ENCODE results near the gene ARMH1.
A peak's percentile ranks its signal among the peaks of the same experiment; 100 is the strongest.
"Not testable (repeated sequence)": the region's sequence is repeated elsewhere in the genome, so short reads cannot be mapped to it uniquely, and the experiment has no call there.

Gene ARMH1

DNA sequence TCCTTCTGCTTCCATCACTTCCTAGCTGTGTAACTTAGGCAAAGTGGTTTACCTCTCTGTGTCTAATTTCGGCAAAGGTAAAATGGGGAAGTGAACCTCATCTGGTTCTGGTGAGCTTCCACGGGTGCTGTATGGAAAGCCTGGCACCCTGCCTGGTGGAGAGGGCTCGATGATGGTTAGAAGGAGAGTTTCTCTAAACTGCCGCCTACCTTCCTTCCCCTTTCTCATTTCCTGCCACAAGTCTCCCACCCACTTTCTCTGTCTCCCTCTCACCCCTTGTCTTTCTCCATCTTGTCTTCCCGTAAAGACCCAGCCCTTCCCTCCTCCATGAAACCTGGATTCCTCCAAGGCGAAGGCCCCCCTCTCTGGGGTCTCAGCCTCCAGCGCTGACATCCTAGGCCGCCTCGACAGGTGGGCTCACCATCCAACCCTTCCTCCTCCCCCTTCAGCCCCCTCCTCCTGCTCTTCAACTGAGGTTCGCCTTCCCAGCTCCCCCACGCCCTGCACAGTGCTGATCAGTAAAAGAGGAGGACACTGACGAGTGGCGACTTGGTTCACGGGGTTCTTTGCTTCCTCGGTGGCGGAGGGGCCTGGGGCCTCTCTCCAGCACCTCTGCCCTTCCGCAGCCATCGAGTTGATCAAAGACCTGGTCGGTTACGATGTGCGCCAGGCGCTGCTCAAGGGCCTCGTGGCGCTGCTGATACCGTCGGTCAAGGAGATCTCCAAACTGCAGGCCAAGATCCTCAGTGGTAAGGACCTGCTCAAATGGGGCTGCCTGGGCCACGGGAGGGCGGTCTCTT lies 49.2 kb downstream of the ARMH1 start:
- no peak for DNase-seq

DNA sequence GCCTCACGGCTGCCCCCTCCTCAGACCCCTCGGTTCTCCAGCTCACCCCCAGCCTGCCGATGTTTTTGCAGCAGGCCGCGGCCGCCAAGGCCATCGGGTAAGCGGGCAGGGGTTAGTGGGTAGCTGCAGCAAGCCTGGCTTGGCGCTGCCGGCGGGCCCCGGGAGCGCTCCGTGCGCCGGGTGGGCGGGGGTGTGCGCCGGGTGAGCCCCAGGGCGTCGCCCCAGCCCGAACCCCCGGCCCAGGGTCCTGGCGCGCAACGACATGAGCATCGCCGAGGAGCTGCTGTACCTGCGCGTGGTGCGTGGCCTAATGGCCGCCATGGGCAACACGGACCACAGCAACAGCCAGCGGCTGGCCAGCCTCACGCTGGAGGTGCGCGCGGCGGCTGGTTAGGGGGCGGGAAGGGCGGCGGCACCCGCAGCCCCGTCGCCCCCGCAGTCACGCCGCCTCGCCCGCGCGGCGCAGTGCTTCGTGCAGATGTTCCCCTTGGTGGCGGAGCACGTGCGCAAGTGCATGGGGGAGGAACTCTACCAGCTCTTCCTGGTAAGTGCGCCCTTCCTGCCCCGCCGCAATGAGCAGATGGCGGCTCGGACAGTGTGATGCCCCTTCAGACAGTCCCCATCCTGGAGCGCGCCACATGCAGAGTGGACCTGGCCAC lies 49.9 kb downstream of the ARMH1 start:
- no peak for DNase-seq

DNA sequence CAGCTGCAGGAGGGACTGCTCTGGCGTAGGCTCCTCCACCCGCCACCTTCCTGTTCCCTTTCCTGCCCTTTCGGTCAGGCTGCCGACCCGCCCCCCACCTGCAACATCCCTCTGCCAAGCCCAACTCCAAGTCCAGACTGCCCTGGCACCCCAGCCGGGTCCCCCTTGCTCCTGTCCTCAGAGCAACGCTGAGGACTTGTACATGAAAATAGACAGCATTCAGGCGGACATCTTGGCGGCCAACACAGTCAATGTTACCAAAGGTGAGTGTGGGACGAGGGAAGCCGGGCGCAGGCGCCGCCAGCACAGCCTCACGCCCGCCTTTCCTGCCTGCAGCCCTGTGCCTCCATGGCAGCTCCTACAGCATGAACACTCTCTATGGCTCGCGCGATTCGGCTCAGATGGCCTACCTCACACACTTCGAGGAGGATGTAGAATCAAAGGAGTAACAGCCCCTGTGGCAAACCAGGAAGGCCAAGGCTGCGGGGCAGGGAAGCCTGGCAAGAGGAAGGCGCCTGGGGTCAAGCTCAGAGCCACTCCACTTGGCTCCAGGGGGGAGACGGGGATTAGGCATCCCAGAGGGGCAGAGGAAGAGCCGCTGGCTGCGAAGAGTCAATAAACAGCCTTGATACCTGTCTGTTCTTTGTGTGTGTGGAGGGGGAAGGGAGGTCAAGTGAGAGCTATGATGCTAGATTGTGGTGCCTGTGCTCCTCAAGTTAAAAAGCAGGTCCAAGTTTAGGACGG lies 50.6 kb downstream of the ARMH1 start:
- DNase-seq: no peak

DNA sequence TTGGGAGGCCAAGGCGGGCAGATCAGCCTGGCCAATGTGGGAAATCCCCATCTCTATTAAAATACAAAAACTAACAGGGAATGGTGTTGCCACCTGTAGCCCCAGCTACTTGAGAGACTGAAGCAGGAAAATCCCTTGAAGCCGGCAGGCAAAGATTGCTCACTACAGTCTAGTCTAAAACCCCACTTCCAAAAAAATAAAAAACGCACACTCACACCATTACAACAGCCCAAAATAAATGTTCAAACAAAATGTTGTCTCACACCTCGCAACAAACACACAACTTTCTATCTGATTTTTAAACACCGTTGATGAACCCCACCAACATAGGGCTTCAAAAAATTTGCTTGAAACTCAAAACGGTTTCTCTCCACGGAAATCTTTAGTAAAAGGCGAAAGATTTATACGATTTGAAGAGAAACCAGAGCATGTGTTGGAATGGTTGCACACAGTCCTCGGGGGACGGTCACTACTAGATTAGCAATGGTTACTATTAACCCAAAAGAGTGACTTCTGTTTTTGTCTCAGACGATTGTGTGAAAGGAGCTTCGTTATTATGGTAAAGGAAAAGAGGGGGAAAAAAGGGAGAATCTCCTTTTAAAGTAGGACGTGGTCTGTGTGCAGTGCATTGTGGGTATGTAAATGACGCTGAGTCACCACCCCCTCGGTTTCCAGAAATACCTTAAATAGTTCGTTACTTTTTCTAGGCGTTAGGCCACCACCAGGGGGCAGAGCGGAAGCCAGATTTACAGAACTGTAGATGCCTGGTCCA lies 56.4 kb downstream of the ARMH1 start, which contains the start of gene RNU5D-1:
TSS of gene RNU5D-1 (minus strand) at position 430 of the 772 bp plus-strand sequence.
- peak; percentile 93 to 99 (median 97) for DNase-seq

DNA sequence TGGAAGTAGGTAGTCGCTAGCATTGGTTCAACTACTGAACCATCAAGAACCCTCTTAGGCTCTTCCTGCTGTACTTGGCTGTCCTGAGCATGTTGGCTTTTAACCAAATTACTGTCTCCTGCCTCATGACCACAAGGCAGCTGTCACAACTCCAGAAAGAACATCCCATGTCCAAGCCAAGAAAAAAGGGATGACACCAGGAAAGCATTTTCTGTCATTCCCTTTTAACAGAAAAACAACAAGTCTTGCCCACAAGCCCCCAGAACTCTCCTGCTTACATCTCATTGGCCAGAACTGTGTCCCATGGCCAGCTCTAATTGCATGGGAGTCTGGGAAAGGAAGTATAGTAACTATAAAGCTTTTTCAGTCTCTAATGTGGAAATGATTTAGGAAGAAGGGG lies 58.9 kb downstream of the ARMH1 start:
- DNase-seq: no peak

DNA sequence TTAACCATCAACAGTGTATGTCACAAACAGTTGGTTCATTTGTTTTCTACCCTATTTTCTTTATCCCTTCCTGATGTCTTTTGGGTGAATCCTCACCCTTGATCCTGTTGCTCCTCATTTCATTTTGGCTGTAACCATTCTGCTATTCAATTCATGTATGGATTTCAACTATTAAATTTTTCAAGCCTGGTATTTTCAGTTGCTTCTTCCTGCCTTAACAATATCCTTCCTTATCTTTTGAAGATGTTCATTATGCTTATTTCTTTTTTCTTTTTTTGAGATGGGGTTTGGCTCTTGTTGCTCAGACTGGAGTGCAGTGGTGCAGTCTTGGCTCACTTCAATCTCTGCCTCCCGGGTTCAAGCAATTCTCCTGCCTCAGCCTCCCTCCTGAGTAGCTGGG lies 59.3 kb downstream of the ARMH1 start:
- DNase-seq: no peak

DNA sequence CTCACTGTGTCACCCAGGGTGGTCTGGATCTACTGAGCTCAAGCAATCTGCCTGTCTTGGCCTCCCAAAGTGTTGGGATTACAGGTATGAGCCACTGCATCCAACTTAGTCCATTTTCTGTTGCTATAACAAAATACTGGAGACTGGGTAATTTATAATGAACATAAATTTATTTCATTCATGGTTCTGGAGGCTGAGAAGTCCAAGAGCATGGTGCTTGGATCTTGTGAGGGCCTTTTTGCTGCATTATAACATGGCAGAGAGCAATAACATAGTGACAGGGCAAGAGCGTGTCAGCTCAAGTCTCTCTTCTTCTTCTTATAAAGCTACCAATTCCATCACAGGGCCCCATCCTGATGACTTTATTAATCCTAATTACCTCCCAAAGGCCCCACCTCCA lies 61.5 kb downstream of the ARMH1 start:
- DNase-seq: no peak

DNA sequence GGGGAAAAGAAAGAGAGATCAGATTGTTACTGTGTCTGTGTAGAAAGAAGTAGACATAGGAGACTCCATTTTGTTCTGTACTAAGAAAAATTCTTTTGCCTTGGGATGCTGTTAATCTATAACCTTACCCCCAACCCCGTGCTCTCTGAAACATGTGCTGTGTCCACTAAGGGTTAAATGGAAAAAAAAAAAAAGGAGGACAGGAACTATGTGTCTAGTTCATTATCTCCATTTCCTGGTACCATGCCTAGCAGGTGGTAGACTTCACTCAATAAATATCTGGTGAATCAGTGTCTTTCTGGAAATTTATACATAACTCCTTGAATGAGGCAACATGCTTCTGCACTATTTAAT lies 64.4 kb downstream of the ARMH1 start:
- DNase-seq: not testable (repeated sequence)

DNA sequence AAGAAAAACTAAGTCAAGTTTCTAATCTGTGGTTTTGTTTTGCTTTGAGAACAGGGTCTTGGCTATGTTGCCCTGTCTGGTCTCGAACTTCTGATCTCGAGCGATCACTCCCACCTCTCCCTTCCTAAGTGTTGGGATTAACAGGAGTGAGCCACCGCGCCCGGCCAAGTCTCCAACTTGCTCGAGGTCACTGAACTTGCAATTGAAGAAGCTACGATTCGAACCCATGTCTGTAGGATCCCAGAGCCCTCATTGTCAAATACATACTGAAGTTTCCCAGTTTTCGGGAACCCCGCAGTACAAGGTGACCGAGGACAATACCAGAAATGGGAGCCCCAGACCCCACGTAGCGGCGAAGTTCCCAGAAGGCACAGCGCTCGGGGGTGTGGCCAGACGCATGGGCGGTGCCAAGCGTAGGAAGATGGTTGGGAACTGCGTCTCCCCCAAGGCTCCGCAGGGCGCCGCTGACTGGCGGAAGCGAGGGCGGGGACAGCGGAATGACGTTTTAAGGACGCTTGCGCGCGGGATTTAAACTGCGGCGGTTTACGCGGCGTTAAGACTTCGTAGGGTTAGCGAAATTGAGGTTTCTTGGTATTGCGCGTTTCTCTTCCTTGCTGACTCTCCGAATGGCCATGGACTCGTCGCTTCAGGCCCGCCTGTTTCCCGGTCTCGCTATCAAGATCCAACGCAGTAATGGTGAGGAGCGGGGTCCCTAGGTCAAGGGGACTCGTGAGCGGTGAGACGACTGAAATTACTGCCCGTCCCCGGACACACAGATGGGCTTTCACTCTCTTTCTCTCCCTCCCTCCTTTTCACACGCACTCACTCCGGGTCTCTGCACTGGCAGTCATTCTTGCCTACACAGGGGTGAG lies 65.0 kb downstream of the ARMH1 start, which contains the start of gene KIF2C:
TSS of gene KIF2C (plus strand) at position 531 of the 872 bp plus-strand sequence. CDS start at position 627, 96 bp downstream.
- peak; percentile 96 to 98 (median 98) for DNase-seq

DNA sequence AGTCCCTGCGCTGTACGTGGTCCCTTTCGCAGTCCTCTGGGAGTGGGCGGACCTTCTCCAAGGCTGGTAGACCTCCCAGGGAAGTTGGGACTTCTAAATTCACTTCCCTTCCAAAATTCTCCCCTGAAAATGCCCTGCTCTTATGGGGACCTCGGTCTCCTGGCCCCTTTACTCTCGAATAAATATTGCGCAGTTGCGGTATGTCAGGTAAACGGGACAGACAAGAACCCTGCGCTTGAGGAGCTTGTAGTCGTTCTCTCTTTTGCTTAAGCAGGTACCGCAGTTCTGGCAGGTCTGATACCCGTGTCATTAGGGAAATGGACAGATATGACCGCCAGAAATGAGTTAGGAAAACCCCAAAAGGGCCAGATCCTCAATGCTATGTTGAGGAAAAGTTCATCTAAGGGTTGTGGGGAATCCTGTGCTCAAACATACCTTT lies 65.7 kb downstream of the ARMH1 start:
- DNase-seq: no peak

DNA sequence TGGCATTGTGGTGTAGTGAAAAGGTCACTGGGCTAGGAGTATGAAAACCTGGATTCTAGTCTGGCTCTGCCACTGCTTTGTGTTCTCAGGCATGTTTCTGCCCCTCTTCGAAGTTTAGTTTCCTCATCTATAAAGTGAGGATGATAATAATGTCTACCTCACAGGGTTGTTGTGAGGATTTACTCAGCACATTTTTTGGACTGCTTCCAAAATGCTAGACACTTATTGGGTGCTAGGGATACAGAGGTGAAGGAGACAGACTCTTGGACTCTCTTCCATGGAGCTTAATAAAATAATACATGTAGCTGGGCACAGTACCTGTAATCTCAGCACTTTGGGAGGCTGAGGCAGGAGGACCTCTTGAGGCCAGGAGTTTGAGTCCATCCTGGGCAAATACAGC lies 68.7 kb downstream of the ARMH1 start:
- no peak for DNase-seq

DNA sequence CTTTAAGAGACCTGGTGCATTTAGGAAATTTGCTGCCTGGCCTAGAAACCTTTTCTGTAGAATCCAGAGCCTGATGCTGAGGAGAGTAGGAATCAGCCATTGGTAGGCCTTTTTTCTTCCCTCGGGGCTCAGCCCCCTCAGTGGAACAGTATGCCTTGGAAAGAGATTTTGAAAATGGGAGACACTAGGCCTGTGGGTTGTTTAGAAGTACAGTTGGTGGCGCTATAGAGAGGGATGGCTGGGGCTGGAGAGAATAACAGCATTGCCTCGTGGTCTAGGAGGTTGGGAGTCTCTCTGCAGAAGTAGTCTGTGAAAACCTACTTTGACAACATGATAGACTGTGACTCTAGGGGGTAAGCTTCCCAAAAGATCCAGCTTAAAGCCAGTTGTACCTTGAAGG lies 73.4 kb downstream of the ARMH1 start:
- DNase-seq: no peak

DNA sequence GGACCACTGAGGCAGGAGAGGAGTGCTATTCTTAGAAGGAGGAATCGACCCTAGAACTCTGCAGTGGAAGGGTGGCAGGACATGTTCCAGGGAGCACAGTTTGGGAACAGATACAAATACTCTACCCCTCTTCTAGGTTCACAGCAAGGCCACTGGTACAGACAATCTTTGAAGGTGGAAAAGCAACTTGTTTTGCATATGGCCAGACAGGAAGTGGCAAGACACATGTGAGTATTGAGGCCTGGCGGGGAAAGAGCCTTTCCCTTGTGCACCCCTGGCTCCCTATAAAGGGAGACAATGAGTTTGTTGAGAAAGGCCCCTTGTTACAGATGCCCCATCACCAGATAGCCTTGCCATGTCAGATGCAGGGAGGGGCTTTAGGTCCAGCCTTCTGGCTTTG lies 82.9 kb downstream of the ARMH1 start:
- no peak for DNase-seq

DNA sequence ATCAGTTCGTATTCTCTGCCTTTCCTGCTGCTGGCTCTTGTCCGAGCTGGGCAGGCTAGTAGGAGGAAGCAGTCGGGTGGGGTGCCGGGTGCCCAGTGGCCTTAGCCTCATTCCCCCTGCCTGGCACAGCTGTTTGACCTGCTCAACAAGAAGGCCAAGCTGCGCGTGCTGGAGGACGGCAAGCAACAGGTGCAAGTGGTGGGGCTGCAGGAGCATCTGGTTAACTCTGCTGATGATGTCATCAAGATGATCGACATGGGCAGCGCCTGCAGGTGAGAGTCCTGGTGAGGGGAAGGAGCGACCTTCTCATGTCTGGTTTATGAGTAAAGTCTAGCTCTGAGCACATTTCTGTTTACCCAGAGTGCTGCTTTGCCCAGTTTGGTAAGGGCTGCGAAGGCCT lies 84.6 kb downstream of the ARMH1 start:
- no peak for DNase-seq

DNA sequence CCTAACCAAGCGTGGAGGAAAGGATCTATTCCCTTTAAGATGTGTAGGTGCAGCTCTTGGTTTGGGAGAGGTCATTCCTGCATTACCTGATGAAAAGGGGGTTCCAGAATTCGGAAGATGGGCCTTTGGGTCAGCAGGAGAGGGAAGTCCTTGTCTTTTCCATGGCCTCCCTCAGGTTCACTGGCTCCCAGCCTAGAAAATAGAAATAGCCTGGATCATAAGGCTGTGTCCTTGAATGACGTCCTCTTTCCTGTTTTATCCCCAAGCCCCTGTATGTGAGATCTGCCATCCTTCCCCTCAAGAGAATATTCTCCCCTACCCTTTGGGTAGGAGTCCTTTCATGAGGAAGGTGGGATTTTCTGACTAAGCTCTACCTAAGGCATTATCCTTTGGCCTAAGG lies 86.4 kb downstream of the ARMH1 start:
- DNase-seq: no peak

DNA sequence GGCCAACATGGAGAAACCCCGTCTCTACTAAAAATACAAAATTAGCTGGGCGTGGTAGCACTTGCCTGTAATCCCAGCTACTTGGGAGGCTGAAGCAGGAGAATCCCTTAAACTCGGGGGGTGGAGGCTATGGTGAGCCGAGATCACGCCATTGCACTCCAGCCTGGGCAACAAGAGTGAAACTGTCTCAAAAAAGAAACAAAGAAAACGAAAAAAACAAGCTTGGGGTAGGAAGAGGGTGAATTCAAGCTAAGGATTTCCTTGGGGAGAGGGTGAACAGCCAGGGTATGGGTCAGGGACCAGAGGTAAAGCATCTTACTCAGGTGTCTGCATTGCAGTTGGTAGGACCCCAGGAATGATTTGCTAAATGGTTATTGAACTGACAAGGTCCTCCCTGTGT lies 91.9 kb downstream of the ARMH1 start:
- not testable (repeated sequence) for DNase-seq

Measured in NCI-H1417 (cell line).